Measurements from ENCODE around the gene MOV10L1. TPM values are rescaled to one million over a fixed set of nuclear protein-coding genes. Genes with fewer than 3 reads are reported as not detected.

The MOV10L1 gene
- total and polyA plus RNA-seq, 2 donors (not counting 3 experiments of a cell fraction or from before 2014, with no cell fraction given) = 27.6 to 37.6 TPM

- CTCF ChIA-PET = no interaction called here
- intact Hi-C loops (cut with micrococcal nuclease) = loop anchor here (2.0 kb wide), 1 partner anchor 15 kb away; the partner anchor contains the start of gene SELENOO
- H3K9ac ChIP-seq (replicated peaks; ENCODE audit: extremely low read depth, insufficient read depth, low read length) = peak within 1 kb of the TSS; percentile 45
Observed at GRCh38 chr22:50185375-50186087, 95.7 kb downstream of the MOV10L1 start, which contains the start of gene TRABD. TRABD (plus strand) TSS chr22:50185913; CDS start chr22:50193061, 7,148 bp downstream.

More at GRCh38 chr22:50185375-50186087, 95.7 kb downstream of the MOV10L1 start, which contains the start of gene TRABD:
- peak within 1 kb of the TSS; percentile 51 for H3K4me2 ChIP-seq (ENCODE audit: insufficient read depth, low read length)
- H3K9me1 ChIP-seq (replicated peaks; ENCODE audit: control insufficient read depth, extremely low read depth, insufficient read depth, low read length) = no peaks in the 10 kb centered on the region
- peaks cover 31% of the 10 kb centered on the region for H3K4me1 ChIP-seq (ENCODE audit: control insufficient read depth, extremely low read depth, insufficient read depth, low read length)
- peak; percentile 59 for FAIRE-seq
- no peaks in the 10 kb centered on the region for H4K20me1 ChIP-seq (replicated peaks; ENCODE audit: control insufficient read depth, extremely low read depth, insufficient read depth, low read length)
- no peaks in the 10 kb centered on the region for H3K9me3 ChIP-seq (replicated peaks; ENCODE audit: control insufficient read depth, insufficient read depth, low read length)
- peak; percentile 84 for DNase-seq (ENCODE audit: low read depth, low spot score)
- dilution Hi-C loops (cut with MboI; ENCODE audit: extremely low pct_ligation_motif_present, low sequenced_read_pairs) = no loop called here
- no peaks in the 10 kb centered on the region for H3K36me3 ChIP-seq (ENCODE audit: control insufficient read depth in 2 of 2, extremely low read depth in 1 of 2, insufficient read depth in 2 of 2, low read length in 2 of 2)
- peak within 1 kb of the TSS; percentile 92 for H2AFZ ChIP-seq (ENCODE audit: low read depth, low read length)
- peak within 1 kb of the TSS; percentile 41 to 77 (median 42) for H3K4me3 ChIP-seq (replicated peaks in 1 of 3; ENCODE audit: insufficient read depth in 1 of 3, low read depth in 1 of 3, low read length in 3 of 3)
- no peaks in the 10 kb centered on the region for H3K27me3 ChIP-seq (ENCODE audit: control insufficient read depth in 2 of 2, insufficient read depth in 2 of 2, low read length in 2 of 2)
- POLR2A ChIA-PET = no interaction called here
- no peak for TF ChIP-seq POLR2AphosphoS5 (IDR thresholded peaks at IDR 0.05; ENCODE audit: insufficient read depth, low read depth, low read length)
- no peak for TF ChIP-seq MYC (IDR thresholded peaks at IDR 0.05; ENCODE audit: low read depth, low read length)
- TF ChIP-seq, protein P1, sequence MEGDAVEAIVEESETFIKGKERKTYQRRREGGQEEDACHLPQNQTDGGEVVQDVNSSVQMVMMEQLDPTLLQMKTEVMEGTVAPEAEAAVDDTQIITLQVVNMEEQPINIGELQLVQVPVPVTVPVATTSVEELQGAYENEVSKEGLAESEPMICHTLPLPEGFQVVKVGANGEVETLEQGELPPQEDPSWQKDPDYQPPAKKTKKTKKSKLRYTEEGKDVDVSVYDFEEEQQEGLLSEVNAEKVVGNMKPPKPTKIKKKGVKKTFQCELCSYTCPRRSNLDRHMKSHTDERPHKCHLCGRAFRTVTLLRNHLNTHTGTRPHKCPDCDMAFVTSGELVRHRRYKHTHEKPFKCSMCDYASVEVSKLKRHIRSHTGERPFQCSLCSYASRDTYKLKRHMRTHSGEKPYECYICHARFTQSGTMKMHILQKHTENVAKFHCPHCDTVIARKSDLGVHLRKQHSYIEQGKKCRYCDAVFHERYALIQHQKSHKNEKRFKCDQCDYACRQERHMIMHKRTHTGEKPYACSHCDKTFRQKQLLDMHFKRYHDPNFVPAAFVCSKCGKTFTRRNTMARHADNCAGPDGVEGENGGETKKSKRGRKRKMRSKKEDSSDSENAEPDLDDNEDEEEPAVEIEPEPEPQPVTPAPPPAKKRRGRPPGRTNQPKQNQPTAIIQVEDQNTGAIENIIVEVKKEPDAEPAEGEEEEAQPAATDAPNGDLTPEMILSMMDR (IDR thresholded peaks at IDR 0.05; ENCODE audit: extremely low read depth in 1 of 2, insufficient read depth in 1 of 2, low read depth in 1 of 2, low read length in 2 of 2) = no peak
- no peak for TF ChIP-seq EZH2 (IDR thresholded peaks at IDR 0.05; ENCODE audit: borderline replicate concordance, low read depth, low read length, severe bottlenecking)
- TF ChIP-seq POLR2A (IDR thresholded peaks at IDR 0.05; ENCODE audit: low read depth, low read length) = no peak
- TF ChIP-seq JUN (IDR thresholded peaks at IDR 0.05; ENCODE audit: borderline replicate concordance, insufficient read depth, insufficient read length, low read depth) = no peak
- no peak for TF ChIP-seq MAX (IDR thresholded peaks at IDR 0.05; ENCODE audit: insufficient read depth, insufficient read length)
- TF ChIP-seq GATA2 (IDR thresholded peaks at IDR 0.05; ENCODE audit: insufficient read depth, insufficient read length, low read depth, low read length) = no peak
- no peak for TF ChIP-seq FOS (IDR thresholded peaks at IDR 0.05; ENCODE audit: borderline replicate concordance, insufficient read depth, low read length)
- no TSS peak for BruUV-seq (replicated peaks)
- H3K27ac ChIP-seq (ENCODE audit: insufficient read depth, low read depth, low read length) = peak within 1 kb of the TSS; percentile 10
- peaks cover 41% of the 10 kb centered on the region for H3K79me2 ChIP-seq (ENCODE audit: control insufficient read depth, insufficient read depth, low read length)

Measured in endothelial cell of umbilical vein (primary cell).